Right renal cortex interstitium (tissue), 3 donors: ENCODE measurements around the gene CHMP3. TPM values are rescaled to one million over a fixed set of nuclear protein-coding genes. Genes with fewer than 3 reads are reported as not detected.
"Not testable (repeated sequence)": the region's sequence is repeated elsewhere in the genome, so short reads cannot be mapped to it uniquely, and the experiment has no call there.

ENCODE experiments used
- DNase-seq, 3 donors: peaks; one replicate each; pipeline ENCODE4 v3.0.0-alpha.2; 2013; ENCODE audit warnings: low read depth in 3 of 3, low spot score in 2 of 3
- polyA plus RNA-seq, 3 donors: library from polyadenylated mRNA; unstranded; fragments of 120-200 nt; gene quantifications; one replicate each; pipeline ENCODE4 v1.2.1, GENCODE V29; 2013; ENCODE audit not compliant: insufficient read length in 3 of 3

CHMP3 gene
- polyA plus RNA-seq, 3 donors, result 158 to 162 (median 160) TPM

DNA sequence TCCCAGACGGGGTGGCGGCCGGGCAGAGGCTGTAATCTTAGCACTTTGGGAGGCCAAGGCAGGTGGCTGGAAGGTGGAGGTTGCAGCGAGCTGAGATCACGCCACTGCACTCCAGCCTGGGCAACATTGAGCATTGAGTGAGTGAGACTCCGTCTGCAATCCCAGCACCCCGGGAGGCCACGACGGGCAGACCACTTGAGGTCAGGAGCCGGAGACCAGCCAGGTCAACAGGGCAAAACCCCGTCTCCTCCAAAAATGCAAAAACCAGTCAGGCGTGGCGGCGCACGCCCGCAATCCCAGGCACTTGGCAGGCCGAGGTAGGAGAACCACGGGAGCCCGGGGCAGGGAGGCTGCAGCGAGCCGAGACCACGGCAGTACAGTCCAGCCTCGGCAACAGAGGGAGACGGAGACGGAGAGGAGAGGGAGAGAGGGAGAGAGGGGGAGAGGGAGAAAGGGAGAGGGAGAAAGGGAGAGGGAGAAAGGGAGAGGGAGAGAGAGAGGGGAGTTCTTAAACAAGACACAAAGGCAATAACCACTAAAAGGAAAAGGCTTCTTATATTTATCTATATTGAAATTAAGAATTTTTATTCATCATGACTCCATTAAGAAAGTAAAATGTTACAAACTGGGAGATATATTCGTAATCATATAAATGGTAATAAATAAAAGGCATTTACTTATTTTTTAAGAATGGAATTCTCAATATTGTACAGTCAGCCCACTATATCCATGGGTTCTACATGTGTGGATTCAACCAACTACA is 13.1 kb downstream of the CHMP3 start:
- not testable (repeated sequence) for DNase-seq

DNA sequence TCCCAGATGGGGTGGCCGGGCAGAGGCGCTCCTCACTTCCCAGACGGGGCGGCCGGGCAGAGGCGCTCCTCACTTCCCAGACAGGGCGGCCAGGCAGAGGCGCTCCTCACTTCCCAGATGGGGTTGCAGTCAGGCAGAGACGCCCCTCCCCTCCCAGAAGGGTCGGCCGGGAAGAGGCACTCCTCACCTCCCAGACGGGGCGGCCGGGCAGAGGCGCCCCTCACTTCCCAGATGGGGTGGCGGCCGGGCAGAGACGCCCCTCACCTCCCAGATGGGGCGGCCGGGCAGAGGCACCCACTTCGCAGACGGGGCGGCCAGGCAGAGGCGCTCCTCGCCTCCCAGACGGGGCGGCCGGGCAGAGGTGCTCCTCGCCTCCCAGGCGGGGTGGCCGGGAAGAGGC is 13.8 kb downstream of the CHMP3 start:
- DNase-seq, result not testable (repeated sequence)

DNA sequence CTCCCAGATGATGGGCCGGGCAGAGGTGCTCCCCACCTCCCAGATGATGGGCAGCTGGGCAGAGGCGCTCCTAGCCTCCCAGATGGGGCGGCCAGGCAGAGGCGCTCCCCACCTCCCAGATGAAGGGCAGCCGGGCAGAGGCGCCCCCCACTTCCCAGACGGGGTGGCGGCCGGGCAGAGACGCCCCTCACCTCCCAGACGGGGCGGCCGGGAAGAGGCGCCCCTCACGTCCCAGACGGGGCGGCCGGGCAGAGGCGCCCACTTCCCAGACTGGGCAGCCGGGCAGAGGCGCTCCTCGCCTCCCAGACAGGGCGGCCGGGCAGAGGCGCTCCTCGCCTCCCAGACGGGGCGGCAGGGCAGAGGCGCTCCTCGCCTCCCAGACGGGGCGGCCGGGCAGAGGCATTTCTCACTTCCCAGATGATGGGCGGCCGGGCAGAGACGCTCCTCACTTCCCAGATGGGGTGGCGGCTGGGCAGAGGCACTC is 14.3 kb downstream of the CHMP3 start:
- DNase-seq, result not testable (repeated sequence)

DNA sequence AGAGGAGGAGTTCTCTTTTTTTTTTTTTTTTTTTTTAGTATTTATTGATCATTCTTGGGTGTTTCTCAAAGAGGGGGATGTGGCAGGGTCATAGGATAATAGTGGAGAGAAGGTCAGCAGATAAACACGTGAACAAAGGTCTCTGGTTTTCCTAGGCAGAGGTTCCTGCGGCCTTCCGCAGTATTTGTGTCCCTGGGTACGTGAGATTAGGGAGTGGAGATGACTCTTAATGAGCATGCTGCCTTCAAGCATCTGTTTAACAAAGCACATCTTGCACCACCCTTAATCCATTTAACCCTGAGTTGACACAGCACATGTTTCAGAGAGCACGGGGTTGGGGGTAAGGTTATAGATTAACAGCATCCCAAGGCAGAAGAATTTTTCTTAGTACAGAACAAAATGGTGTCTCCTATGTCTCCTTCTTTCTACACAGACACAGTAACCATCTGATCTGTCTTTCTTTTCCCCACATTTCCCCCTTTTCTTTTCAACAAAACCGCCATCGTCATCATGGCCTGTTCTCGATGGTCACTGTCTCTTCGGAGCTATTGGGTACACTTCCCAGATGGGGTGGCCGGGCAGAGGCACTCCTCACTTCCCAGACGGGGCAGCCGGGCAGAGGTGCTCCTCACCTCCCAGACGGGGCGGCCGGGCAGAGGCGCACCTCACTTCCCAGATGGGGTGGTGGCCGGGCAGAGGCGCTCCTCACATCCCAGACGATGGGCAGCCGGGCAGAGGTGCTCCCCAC is 14.9 kb downstream of the CHMP3 start:
- DNase-seq, result not testable (repeated sequence)

DNA sequence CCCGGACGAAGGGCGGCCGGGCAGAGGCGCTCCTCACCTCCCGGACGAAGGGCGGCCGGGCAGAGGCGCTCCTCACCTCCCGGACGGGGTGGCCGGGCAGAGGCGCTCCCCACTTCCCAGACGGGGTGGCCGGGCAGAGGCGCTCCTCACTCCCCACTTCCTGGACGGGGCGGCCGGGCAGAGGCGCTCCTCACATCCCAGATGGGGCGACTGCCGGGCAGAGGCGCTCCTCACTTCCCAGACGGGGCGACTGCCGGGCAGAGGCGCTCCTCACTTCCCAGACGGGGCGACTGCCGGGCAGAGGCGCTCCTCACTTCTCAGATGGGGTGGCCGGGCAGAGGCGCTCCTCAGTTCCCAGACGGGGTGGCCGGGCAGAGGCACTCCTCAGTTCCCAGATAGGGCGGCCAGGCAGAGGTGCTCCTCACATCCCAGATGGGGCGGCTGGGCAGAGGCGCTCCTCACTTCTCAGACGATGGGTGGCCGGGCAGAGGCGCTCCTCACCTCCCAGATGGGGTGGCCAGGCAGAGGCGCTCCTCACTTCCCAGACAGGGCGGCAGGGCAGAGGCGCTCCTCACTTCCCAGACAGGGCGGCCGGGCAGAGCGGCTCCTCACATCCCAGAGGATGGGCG is 17.8 kb downstream of the CHMP3 start:
- not testable (repeated sequence) for DNase-seq

DNA sequence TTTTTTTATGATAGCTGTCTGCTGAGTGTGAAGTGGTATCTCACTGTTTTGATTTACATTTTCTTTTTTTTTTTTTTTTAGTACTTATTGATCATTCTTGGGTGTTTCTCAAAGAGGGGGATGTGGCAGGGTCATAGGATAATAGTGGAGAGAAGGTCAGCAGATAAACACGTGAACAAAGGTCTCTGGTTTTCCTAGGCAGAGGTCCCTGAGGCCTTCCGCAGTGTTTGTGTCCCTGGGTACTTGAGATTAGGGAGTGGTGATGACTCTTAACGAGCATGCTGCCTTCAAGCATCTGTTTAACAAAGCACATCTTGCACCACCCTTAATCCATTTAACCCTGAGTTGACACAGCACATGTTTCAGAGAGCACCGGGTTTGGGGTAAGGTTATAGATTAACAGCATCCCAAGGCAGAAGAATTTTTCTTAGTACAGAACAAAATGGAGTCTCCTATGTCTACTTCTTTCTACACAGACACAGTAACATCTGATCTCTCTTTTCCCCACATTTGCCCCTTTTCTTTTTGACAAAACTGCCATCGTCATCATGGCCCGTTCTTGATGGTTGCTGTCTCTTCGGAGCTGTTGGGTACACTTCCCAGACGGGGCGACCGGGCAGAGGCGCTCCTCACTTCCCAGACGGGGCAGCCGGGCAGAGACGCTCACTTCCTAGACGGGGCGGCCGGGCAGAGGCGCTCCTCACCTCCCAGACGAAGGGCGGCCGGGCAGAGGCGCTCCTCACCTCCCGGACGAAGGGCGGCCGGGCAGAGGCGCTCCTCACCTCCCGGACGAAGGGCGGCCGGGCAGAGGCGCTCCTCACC is 18.8 kb downstream of the CHMP3 start:
- not testable (repeated sequence) for DNase-seq

DNA sequence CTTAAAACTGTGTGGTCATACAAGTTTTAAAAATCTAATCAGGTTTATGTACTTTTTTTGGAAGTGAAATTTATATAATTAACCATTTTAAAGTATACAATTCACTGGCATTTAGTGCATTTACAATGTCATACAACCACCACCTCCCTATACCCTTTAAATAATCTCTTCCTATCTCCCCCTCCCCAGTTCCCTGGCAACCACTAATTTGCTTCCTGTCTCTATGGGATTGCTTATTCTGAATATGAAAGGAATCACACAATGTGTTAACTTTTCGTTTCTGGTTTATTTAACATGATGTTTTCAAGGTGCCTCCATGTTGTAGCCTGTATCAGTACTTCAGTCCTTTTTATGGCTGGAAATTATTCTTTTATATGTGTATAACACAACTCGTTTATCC is 19.4 kb downstream of the CHMP3 start:
- no peak for DNase-seq

DNA sequence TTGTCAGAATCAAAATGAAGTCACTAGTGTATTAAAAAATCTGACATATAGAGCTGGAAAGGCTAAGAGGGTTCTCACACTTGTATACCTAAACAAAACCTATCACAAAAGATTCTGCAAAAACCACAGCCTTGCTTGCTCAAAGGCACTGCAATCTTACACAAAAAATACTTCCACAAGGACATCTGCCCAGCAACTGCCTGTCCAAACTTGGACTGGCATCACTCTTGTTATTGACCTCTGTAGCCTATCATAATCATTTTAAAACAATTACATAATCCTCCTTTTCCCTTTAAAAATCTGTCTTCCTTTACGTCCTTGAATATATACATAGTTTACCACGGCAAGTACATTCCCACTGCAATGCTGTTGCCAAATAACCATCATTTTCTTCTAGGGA is 19.9 kb downstream of the CHMP3 start:
- no peak for DNase-seq

DNA sequence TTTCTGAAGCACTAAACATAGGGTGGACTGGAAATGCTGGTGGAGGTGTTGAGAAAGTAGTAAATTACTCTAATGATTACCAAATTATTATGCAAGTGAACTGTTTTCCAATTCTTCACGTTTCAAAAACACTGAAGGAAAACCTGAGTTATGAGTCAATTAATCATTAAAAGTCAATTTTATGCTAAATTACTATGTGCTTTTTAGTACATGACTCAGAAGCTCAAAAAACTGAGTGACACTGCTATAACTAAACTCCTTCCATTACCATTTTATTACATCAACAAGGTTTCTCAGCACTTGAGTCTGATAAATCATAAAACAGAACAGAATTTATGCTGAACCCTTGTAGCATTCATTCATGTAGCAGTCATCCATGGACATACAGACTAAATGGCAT is 20.4 kb downstream of the CHMP3 start:
- no peak for DNase-seq

DNA sequence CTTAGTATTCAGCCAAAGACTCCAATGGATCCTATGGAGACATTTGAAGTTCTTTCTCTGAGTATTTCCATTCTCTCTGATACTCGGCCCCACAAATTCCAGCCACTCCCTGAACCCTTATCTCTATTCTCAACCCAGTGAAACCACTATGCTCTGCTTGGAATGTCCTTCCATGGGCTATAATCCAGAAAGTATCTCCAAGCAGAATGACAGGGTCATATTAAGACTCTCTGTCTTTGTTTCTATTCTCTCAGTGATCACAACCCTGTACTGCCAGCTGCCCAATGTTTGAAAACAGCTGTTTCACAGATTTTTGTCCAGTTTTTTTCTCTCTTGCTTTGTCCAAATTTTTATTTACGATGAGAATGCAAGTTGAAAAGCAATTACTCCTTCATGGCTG is 21.9 kb downstream of the CHMP3 start:
- no peak for DNase-seq

DNA sequence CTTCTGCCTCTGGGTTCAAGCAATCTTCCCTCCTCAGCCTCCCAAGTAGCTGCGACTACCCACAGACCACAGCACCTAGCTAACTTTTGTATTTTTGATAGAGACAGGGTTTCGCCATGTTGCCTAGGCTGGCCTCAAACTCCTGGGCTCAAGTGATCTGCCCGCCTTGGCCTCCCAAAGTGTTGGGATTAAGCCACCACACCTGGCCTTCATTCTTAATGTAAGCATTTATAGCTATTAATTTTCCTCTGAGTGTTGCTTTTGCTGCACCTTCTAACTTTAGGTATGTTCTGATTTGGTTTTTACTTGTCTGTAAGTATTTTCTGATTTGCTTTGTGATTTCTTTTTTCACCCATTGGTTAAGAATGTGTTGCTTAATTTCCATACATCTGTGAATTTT is 29.7 kb downstream of the CHMP3 start:
- DNase-seq, result no peak

DNA sequence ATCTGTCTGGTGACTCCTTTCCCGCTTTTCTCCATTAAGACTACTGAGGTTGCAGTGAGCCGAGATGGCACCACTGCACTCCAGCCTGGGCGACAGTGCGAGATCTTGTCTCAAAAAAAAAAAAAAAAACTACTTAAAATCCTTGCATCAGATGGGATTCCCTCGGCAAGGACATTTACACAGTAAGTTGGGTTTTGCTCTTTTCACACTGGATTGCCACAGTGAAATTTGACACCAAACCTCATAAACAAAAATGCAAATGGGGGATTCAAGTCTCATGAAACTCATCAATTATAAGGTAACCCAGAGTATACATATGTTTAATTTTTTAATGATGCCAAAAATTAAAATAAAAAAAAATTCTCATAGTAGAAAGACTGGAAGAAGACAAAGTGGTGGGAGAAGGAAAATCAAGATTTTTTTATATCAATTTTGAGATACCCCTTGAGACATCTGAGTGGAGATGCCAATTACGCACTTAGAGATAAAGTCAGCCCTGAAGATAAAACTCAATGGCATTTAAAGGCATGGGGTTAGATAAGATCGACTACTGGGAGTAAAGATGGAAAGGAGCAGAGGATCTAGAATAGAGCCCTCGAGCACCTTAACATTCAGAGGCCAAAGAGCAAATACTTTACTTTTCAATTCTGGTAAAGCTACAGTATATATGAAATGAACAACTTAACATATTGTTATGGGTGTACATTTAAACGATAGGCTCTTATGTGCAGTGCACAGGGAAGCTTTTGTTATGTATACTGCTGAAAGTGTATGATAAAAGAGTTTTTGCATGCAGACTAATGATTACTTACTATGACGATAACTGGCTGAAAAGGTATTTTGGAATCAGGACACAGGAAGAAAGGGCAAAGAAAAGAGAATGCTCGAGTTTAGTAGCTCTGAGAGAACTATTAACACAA is 37.6 kb downstream of the CHMP3 start:
- no peak for DNase-seq

DNA sequence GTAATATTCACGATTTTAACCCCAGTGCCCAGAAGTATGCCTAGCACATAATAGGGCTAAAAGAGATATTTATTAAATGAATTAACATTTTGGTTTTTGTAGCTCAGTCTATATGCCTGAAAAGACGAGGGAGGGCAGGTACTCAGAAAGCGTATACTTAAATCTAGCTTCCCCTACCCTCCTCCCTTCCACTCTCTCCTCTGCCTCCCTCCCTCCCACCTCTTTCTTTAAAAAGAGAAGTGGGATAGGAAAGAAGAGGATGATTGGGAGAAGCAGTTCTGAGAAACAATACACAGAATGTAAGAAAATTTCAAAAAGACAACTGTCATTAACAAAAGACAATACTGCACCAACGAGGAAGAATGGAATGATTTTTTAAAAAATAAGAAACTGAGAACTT is 39.8 kb downstream of the CHMP3 start:
- DNase-seq, result no peak

DNA sequence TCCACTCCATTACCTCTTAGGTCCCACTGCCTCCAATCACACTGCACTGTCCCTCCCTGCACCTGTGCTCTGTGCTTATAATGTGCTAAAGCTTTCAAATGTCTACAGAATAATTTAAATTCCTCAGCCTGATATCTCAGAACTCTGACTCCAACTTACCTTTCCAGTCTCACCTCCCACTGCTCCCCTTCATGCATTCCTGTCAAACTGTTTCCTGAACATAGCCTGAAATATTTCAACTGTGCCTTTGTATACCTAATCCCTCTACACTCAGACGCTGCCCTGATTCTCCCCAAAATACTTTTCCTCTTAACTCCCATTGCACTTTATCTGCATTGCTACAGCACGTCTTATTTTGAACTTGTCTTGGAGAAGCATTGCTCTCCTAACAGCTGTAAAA is 40.5 kb downstream of the CHMP3 start:
- DNase-seq, result no peak

DNA sequence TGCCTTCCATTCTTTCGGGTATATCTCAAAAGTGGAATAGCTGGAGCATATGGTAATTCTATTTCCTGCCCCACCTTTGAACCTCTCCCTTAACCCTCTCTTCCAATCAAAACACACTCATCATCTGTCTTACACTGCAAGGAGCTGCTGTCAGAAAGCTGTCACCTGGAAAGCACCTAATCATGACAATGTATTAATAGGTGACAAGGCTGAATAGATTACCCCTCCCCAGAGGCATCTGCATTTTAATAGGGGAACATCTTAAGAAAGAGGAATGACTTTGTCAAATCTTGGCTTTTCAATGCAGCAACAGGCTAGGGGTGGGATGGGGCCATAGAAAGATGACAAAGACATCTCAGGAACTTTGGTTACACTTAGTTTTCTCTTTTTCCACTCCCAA is 41.3 kb downstream of the CHMP3 start:
- no peak for DNase-seq

DNA sequence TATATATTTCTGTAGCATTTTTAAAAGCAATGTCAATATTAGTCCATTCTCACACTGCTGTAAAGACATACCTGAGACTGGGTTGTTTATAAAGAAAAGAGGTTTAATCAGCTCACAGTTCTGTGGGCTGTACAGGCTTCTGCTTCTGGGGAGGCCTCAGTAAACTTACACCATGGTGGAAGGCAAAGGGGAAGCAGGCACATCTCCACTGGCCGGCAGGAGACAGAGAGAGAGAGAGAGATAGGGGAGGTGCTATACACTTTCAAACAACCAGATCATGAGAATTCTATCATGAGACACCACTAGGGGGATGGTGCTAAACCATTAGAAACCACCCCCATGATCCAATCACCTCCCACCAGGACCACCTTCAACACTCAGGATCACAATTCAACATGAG is 43.1 kb downstream of the CHMP3 start:
- DNase-seq, result no peak

DNA sequence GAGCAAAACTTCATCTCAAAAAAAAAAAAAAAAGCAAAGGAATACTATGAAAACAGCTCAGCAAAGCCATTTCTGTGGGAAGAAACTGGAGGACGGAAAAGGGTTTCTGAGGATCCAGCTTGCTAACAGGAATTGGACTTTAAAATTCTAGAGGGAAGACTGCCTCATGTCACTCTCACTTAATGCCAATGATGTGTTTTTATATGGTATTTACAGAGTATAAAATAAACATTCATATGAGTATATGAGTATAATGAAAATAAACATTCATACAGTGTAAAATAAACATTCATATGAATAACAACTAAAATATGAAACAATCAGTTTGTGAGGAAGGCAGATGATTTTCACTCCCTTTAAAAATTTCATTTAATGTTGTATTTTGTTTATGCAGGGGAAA is 43.9 kb downstream of the CHMP3 start:
- DNase-seq, result no peak

DNA sequence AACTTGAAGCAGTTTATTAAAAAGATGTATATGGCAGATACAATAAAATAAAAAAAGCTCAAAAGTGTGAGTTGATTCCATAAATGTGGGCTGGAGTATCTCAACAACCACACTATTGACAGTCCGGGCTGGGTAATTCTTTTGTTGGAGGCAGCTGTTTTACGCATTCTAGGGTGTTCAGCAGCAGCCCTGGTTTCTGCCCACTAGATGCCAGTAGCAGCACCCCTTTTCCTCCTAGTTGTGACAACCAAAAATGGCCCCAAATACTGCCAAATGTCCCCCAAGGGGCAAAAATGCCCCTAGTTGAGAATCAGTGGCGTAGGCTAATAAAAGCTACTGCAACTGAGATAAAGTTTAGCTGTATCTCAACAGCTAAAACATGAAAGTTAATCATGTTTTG is 44.8 kb downstream of the CHMP3 start:
- DNase-seq, result no peak

DNA sequence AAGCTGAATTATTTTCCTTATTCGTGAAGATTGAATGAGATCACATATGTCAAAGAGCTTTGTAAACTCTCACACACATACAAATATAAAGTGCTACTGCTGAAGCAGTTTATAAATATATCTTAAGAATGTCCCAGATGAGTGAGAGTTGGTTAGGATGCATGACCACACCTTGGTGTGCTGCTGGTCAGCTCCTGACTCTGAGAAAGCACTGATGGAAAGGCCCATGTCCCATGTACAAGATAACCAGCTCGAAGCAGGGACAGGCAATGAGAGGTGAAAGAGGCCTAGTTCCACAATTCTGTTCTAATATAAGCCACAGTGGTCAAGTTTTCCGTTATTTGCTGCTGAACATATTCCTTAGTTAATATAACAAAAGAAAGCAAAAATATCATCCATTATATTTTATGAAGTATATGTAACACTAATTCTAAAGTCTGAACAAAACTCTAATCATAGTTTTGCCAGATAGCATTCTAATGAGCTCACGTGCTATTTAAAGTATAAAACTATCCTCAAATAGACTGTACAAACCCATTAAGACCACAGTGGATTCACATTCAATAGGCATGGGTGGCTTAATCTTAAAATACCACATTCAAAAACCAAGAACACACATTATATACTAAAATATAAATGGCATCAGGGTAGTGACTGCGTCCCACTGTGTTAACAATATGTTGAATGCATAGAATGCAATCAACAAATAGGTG is 49.1 kb downstream of the CHMP3 start:
- DNase-seq, result no peak
